ENCODE data around the gene SLC2A1. TPM values are rescaled to one million over a fixed set of nuclear protein-coding genes. Genes with fewer than 3 reads are reported as not detected.

The SLC2A1 gene
- total RNA-seq, 2 experiments from 2014 or later, result 113 to 123 TPM

DNA sequence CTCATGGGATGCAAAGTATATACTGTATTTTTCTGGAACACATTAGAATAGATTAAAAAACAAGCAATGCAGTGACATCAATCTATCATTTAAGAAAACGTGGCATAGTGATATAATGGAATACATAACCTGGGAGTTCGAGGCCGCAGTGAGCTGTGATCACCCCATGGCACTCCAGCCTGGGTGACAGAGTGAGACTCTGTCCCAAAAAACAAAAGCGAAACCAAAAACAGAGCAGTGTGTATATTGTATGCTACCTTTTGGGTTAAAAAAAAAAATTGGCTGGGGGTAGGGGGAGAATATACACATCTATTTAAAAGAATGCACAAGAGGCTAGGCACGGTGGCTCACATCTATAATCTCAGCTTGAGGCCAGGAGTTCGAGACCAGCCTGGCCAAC is 13.5 kb downstream of the SLC2A1 start:
- H3K27ac Mint-ChIP-seq, result peak overlapping the region; percentile 80
- DNase-seq (no peak), ATAC-seq (peak; percentile 78)
- no peaks in the 10 kb centered on the region for H3K9me3 Mint-ChIP-seq (ENCODE audit: insufficient read depth)
- H3K4me1 Mint-ChIP-seq (ENCODE audit: low read depth), result peaks cover 97% of the 10 kb centered on the region
- H3K4me3 Mint-ChIP-seq, result peak overlapping the region; percentile 51
- H3K27me3 Mint-ChIP-seq (ENCODE audit: low read depth), result no peaks in the 10 kb centered on the region
- ChIA-PET POLR2A (interaction anchor here (2.2 kb wide), 1 partner anchor 9 kb away, joined by 5 read pairs; no protein-coding TSS in a partner anchor), CTCF (no interaction called here)
- H3K36me3 Mint-ChIP-seq (ENCODE audit: low read depth), result peaks cover 79% of the 10 kb centered on the region

GRCh38 chr1:42944246-42944928 is 14.3 kb downstream of the SLC2A1 start:
- Mint-ChIP-seq H3K9me3 (ENCODE audit: insufficient read depth) (no peaks in the 10 kb centered on the region), H3K27ac (peak overlapping the region; percentile 80), H3K4me3 (peak overlapping the region; percentile 51), H3K36me3 (ENCODE audit: low read depth) (peaks cover 83% of the 10 kb centered on the region), H3K4me1 (ENCODE audit: low read depth) (peaks cover 96% of the 10 kb centered on the region), H3K27me3 (ENCODE audit: low read depth) (no peaks in the 10 kb centered on the region)
- no peak for ATAC-seq
- DNase-seq, result no peak
- POLR2A ChIA-PET, result interaction anchor here (0.8 to 3.3 kb wide), 7 partner anchors 8 to 178 kb away, joined by 3 to 10 read pairs (median 6); partner anchors contain the start of genes C1orf50 and P3H1
- CTCF ChIA-PET, result interaction anchor here (1.0 to 4.1 kb wide), 5 partner anchors 9 to 166 kb away, joined by 3 to 22 read pairs (median 4); no protein-coding TSS in a partner anchor

DNA sequence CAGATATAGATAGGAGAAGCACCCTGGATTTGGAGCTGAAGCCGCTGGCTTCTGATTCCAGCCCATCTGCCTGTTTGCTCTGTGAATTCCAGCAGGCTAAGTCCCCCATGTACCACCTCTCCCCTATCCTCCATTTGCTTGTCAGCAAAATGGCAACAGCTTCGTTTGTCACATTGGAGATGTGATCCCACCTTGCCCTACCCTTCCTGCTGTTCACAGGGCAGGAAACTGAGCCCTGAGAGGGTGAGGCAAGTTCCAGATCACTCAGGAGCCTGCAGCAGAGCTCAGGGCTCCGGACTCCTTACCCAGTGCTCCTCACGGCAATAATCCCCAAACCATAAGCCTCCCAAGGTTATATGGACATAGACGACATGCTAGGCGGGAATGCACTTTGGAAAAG is 14.9 kb downstream of the SLC2A1 start:
- no peak for DNase-seq
- no peaks in the 10 kb centered on the region for H3K9me3 Mint-ChIP-seq (ENCODE audit: insufficient read depth)
- no peak for ATAC-seq
- CTCF ChIA-PET, result interaction anchor here (1.0 to 4.1 kb wide), 5 partner anchors 8 to 165 kb away, joined by 3 to 22 read pairs (median 4); no protein-coding TSS in a partner anchor
- H3K4me1 Mint-ChIP-seq (ENCODE audit: low read depth), result peaks cover 97% of the 10 kb centered on the region
- H3K4me3 Mint-ChIP-seq, result peak overlapping the region; percentile 10
- H3K36me3 Mint-ChIP-seq (ENCODE audit: low read depth), result peaks cover 85% of the 10 kb centered on the region
- POLR2A ChIA-PET, result interaction anchor here (0.8 to 3.3 kb wide), 6 partner anchors 9 to 177 kb away, joined by 3 to 10 read pairs (median 7); partner anchors contain the start of genes C1orf50 and P3H1
- peak overlapping the region; percentile 80 for H3K27ac Mint-ChIP-seq
- H3K27me3 Mint-ChIP-seq (ENCODE audit: low read depth), result no peaks in the 10 kb centered on the region

- H3K9me3 Mint-ChIP-seq (ENCODE audit: insufficient read depth), result no peaks in the 10 kb centered on the region
- H3K27me3 Mint-ChIP-seq (ENCODE audit: low read depth), result no peaks in the 10 kb centered on the region
- ATAC-seq, result peak; percentile 18
- DNase-seq, result peak; percentile 48
- ChIA-PET POLR2A (interaction anchor here (1.5 to 3.3 kb wide), 4 partner anchors 9 to 176 kb away, joined by 6 to 10 read pairs (median 9); partner anchors contain the start of genes C1orf50 and P3H1), CTCF (interaction anchor here (0.9 to 4.1 kb wide), 3 partner anchors 11 to 130 kb away, joined by 3 to 22 read pairs (median 11); no protein-coding TSS in a partner anchor)
- no peak overlapping the region for H3K4me3 Mint-ChIP-seq
- H3K27ac Mint-ChIP-seq, result peak overlapping the region; percentile 86
- H3K36me3 Mint-ChIP-seq (ENCODE audit: low read depth), result peaks cover 88% of the 10 kb centered on the region
- peaks cover 98% of the 10 kb centered on the region for H3K4me1 Mint-ChIP-seq (ENCODE audit: low read depth)
Observed at GRCh38 chr1:42943166-42943565, 15.5 kb downstream of the SLC2A1 start.

DNA sequence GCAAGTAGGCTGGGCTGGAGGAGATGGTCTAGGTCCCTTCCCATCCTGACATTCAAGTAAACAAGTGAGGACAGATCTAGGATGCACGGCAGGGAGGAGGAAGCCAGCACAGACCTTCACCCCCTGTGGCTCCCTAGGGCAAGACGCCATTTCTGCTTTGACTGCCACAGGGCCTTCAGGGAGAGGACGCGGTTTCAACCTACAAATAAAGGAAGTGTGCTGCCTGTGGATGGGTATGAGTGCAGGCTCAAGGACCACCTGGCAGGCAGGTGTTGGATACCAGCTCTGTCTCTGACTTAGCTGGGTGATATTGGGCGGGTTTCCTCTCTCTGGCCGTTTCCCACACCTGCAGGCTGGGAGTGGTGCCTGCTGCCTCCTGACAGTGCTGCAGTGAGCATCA is 16.2 kb downstream of the SLC2A1 start:
- H3K27ac Mint-ChIP-seq, result peak overlapping the region; percentile 86
- no peak overlapping the region for H3K4me3 Mint-ChIP-seq
- H3K27me3 Mint-ChIP-seq (ENCODE audit: low read depth), result no peaks in the 10 kb centered on the region
- peaks cover 98% of the 10 kb centered on the region for H3K4me1 Mint-ChIP-seq (ENCODE audit: low read depth)
- CTCF ChIA-PET, result interaction anchor here (0.9 to 4.1 kb wide), 6 partner anchors 8 to 20 kb away, joined by 3 to 22 read pairs (median 6); no protein-coding TSS in a partner anchor
- H3K9me3 Mint-ChIP-seq (ENCODE audit: insufficient read depth), result no peaks in the 10 kb centered on the region
- no peak for DNase-seq
- ATAC-seq, result no peak
- POLR2A ChIA-PET, result interaction anchor here (1.3 to 3.5 kb wide), 6 partner anchors 9 to 176 kb away, joined by 5 to 12 read pairs (median 10); partner anchors contain the start of genes C1orf50 and P3H1
- peaks cover 86% of the 10 kb centered on the region for H3K36me3 Mint-ChIP-seq (ENCODE audit: low read depth)

- Mint-ChIP-seq H3K36me3 (ENCODE audit: low read depth) (peaks cover 88% of the 10 kb centered on the region), H3K27me3 (ENCODE audit: low read depth) (no peaks in the 10 kb centered on the region), H3K4me3 (no peak overlapping the region), H3K9me3 (ENCODE audit: insufficient read depth) (no peaks in the 10 kb centered on the region), H3K27ac (peak overlapping the region; percentile 86), H3K4me1 (ENCODE audit: low read depth) (peaks cover 98% of the 10 kb centered on the region)
- ChIA-PET POLR2A (interaction anchor here (1.3 to 3.5 kb wide), 6 partner anchors 9 to 175 kb away, joined by 3 to 12 read pairs (median 8); partner anchors contain the start of genes C1orf50 and P3H1), CTCF (interaction anchor here (0.9 to 4.1 kb wide), 7 partner anchors 8 to 132 kb away, joined by 3 to 22 read pairs (median 5); no protein-coding TSS in a partner anchor)
- ATAC-seq, result no peak
- DNase-seq, result no peak
Observed at GRCh38 chr1:42941640-42942330, 16.9 kb downstream of the SLC2A1 start.

DNA sequence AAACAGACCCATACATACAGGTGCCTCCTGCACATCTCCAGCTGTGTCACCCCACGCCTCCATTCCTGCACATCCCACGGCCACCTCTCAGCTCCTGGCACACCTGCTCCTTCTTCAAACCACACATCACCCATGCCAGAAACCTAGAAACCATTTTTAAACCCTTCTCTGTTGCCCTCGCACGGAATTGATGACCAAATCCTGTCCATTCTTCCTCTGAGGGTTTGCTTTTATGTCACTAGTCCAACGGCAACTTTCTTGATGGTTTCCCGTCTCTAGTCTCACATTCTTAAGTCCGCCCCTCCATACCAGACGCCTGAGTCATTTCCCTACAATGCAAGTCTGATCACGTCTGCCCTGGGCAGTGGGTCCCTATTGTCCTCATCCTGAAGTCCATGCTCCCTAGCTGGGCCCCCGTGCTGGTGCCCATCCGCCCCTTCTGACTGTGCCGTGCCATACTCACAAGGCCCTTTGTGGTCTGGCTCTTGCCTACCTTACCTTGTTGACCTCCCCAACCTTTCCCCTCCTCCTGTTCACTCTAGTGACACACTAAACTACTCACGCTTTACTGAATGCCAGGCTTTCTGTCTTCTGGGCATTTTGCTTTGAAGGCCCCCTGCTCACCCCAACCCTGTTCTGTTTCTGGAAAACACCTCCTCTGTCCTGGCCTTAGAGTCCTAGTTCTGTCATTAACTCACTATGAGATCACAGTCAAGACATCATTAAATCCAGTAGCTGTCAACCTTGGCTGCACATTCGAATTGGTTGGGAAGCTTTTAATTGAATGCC is 17.6 kb downstream of the SLC2A1 start:
- CTCF ChIA-PET, result interaction anchor here (0.9 to 4.1 kb wide), 7 partner anchors 9 to 133 kb away, joined by 3 to 22 read pairs (median 5); no protein-coding TSS in a partner anchor

DNA sequence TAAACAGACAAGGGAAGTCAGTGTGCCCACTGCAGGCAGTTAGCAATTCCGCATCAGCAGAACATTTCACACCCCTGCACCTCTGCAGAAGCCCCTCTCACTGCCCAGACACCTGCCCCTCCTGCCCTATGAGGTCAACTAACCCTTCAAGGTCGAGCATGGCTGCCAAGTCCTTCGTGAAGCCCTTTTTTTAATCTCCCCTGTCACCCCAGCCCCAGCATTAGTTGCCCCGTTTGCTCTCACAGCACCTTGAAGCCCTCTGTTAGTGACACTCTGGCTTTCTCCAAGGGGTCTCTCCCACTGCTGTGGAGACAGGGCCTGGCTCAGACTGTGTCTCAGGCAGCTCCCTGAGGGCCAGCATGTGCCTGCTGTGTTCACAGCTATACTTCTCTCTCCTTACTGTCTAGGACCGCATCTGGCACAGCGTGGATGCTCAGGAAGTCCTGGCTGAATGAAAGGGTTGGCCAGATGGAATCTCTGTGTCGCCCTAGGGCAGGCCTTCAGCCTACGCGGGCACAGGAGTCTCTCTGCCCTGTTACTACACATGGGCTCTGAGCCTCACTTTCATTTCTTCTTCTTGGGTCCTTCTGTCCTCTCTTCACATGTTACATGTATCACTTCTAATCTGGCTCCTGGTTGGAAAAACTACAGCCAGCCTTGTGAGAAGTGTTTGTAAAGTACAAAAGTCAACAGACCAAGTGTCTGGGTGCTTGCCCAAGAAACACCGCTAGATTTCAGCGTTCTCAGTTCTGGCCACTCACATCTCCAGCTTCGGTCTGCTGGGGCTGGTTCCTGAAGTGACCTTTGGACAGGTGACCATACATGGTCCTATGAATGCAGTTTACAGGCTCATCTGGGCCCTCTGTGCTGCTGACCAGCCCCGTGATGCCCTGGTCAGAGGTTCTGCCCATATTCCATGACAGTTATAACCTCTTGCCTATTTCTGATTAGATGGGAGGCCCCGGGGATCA is 19.7 kb downstream of the SLC2A1 start:
- no peaks in the 10 kb centered on the region for H3K9me3 Mint-ChIP-seq (ENCODE audit: insufficient read depth)
- H3K4me1 Mint-ChIP-seq (ENCODE audit: low read depth), result peaks cover 98% of the 10 kb centered on the region
- H3K27me3 Mint-ChIP-seq (ENCODE audit: low read depth), result no peaks in the 10 kb centered on the region
- ChIA-PET POLR2A (interaction anchor here (1.4 to 3.5 kb wide), 2 partner anchors 13 kb away, joined by 4 to 12 read pairs; no protein-coding TSS in a partner anchor), CTCF (interaction anchor here (1.0 to 3.1 kb wide), 5 partner anchors 14 to 134 kb away, joined by 3 to 21 read pairs (median 4); no protein-coding TSS in a partner anchor)
- DNase-seq (no peak), ATAC-seq (peak; percentile 9)
- H3K27ac Mint-ChIP-seq, result peak overlapping the region; percentile 97
- H3K4me3 Mint-ChIP-seq, result peak overlapping the region; percentile 52
- peaks cover 83% of the 10 kb centered on the region for H3K36me3 Mint-ChIP-seq (ENCODE audit: low read depth)

More for the DNA sequence above, 17.6 kb downstream of the SLC2A1 start:
- Mint-ChIP-seq H3K36me3 (ENCODE audit: low read depth) (peaks cover 87% of the 10 kb centered on the region), H3K27ac (peak overlapping the region; percentile 86), H3K9me3 (ENCODE audit: insufficient read depth) (no peaks in the 10 kb centered on the region), H3K4me3 (peak overlapping the region; percentile 13), H3K27me3 (ENCODE audit: low read depth) (no peaks in the 10 kb centered on the region), H3K4me1 (ENCODE audit: low read depth) (peaks cover 98% of the 10 kb centered on the region)
- POLR2A ChIA-PET, result interaction anchor here (0.6 to 3.5 kb wide), 6 partner anchors 9 to 18 kb away, joined by 3 to 12 read pairs (median 5); no protein-coding TSS in a partner anchor
- ATAC-seq, result no peak
- no peak for DNase-seq

- ChIA-PET POLR2A (interaction anchor here (0.6 to 1.4 kb wide), 4 partner anchors 14 to 130 kb away, joined by 3 to 4 read pairs (median 4); no protein-coding TSS in a partner anchor), CTCF (interaction anchor here (0.9 to 3.1 kb wide), 9 partner anchors 13 to 170 kb away, joined by 3 to 21 read pairs (median 4); no protein-coding TSS in a partner anchor)
- ATAC-seq (peak; percentile 29), DNase-seq (peak; percentile 56)
- Mint-ChIP-seq H3K27ac (peak overlapping the region; percentile 97), H3K4me3 (peak overlapping the region; percentile 52), H3K27me3 (ENCODE audit: low read depth) (no peaks in the 10 kb centered on the region), H3K36me3 (ENCODE audit: low read depth) (peaks cover 86% of the 10 kb centered on the region), H3K4me1 (ENCODE audit: low read depth) (peaks cover 98% of the 10 kb centered on the region), H3K9me3 (ENCODE audit: insufficient read depth) (no peaks in the 10 kb centered on the region)
Observed at GRCh38 chr1:42937836-42938644, 20.6 kb downstream of the SLC2A1 start.
